Measurements from ENCODE around the gene GNB2. TPM values are rescaled to one million over a fixed set of nuclear protein-coding genes. Genes with fewer than 3 reads are reported as not detected.

The GNB2 gene
- total and polyA plus RNA-seq, 2 of the 13 experiments (the other 11 are each of a cell fraction or from before 2014, with no cell fraction given) = 48.3 to 67.1 TPM

DNA sequence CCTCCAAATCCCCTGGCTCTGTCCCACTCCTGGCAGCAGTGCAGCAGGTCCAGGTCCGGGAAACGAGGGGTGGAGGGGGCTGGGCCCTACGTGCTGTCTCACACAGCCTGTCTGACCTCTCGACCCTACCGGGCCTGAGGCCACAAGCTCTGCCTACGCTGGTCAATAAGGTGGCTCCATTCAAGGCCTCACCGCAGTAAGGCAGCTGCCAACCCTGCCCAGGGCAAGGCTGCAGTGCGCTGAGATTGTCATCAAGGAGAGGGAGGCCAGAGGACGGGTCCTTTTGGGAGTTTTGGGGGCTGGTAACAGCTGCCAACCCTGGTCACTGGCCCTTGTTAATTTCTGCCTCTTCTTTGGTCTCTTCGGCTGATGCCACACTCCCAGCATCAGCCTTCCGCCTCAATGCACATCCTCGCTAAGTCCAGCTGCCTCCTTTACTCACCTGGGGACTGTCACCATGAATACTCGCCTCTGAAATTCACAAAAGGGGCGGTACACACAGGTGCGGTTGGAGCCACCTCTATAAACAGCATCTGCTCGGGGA, 50.3 kb downstream of the GNB2 start (continued):
- TF ChIP-seq SP5 (CRISPR knock-in tag; IDR thresholded peaks at IDR 0.05; ENCODE audit: borderline replicate concordance, low read depth) (peak; percentile 80; the same call in 1 of the 2 replicates), FOXP1 (IDR thresholded peaks at IDR 0.05) (no peak), FOXP1 (CRISPR knock-in tag; IDR thresholded peaks at IDR 0.05) (peak; percentile 55; the same call in 1 of the 2 replicates), CBX2 (IDR thresholded peaks at IDR 0.05; ENCODE audit: low read depth, low read length) (no peak), CBX2 (CRISPR knock-in tag; IDR thresholded peaks at IDR 0.05; ENCODE audit: low read depth) (no peak), ZNF564 (CRISPR knock-in tag; IDR thresholded peaks at IDR 0.05) (no peak), RFX3 (CRISPR knock-in tag; IDR thresholded peaks at IDR 0.05) (no peak), ZNF337 (CRISPR knock-in tag; IDR thresholded peaks at IDR 0.05; ENCODE audit: borderline replicate concordance, low read depth) (peak; percentile 90; the same call in 1 of the 2 replicates), KLF16 (CRISPR knock-in tag; IDR thresholded peaks at IDR 0.05) (no peak), ZNF746 (CRISPR knock-in tag; IDR thresholded peaks at IDR 0.05) (no peak), ISX (CRISPR knock-in tag; conservative IDR thresholded peaks at IDR 0.05) (no peak)
- TF ChIP-seq, protein P1, sequence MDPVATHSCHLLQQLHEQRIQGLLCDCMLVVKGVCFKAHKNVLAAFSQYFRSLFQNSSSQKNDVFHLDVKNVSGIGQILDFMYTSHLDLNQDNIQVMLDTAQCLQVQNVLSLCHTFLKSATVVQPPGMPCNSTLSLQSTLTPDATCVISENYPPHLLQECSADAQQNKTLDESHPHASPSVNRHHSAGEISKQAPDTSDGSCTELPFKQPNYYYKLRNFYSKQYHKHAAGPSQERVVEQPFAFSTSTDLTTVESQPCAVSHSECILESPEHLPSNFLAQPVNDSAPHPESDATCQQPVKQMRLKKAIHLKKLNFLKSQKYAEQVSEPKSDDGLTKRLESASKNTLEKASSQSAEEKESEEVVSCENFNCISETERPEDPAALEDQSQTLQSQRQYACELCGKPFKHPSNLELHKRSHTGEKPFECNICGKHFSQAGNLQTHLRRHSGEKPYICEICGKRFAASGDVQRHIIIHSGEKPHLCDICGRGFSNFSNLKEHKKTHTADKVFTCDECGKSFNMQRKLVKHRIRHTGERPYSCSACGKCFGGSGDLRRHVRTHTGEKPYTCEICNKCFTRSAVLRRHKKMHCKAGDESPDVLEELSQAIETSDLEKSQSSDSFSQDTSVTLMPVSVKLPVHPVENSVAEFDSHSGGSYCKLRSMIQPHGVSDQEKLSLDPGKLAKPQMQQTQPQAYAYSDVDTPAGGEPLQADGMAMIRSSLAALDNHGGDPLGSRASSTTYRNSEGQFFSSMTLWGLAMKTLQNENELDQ (CRISPR knock-in tag; IDR thresholded peaks at IDR 0.05; ENCODE audit: borderline replicate concordance) = no peak
- TF ChIP-seq, protein P2, sequence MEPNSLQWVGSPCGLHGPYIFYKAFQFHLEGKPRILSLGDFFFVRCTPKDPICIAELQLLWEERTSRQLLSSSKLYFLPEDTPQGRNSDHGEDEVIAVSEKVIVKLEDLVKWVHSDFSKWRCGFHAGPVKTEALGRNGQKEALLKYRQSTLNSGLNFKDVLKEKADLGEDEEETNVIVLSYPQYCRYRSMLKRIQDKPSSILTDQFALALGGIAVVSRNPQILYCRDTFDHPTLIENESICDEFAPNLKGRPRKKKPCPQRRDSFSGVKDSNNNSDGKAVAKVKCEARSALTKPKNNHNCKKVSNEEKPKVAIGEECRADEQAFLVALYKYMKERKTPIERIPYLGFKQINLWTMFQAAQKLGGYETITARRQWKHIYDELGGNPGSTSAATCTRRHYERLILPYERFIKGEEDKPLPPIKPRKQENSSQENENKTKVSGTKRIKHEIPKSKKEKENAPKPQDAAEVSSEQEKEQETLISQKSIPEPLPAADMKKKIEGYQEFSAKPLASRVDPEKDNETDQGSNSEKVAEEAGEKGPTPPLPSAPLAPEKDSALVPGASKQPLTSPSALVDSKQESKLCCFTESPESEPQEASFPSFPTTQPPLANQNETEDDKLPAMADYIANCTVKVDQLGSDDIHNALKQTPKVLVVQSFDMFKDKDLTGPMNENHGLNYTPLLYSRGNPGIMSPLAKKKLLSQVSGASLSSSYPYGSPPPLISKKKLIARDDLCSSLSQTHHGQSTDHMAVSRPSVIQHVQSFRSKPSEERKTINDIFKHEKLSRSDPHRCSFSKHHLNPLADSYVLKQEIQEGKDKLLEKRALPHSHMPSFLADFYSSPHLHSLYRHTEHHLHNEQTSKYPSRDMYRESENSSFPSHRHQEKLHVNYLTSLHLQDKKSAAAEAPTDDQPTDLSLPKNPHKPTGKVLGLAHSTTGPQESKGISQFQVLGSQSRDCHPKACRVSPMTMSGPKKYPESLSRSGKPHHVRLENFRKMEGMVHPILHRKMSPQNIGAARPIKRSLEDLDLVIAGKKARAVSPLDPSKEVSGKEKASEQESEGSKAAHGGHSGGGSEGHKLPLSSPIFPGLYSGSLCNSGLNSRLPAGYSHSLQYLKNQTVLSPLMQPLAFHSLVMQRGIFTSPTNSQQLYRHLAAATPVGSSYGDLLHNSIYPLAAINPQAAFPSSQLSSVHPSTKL (CRISPR knock-in tag; IDR thresholded peaks at IDR 0.05) = peak; percentile 84
- TF ChIP-seq, protein P3, sequence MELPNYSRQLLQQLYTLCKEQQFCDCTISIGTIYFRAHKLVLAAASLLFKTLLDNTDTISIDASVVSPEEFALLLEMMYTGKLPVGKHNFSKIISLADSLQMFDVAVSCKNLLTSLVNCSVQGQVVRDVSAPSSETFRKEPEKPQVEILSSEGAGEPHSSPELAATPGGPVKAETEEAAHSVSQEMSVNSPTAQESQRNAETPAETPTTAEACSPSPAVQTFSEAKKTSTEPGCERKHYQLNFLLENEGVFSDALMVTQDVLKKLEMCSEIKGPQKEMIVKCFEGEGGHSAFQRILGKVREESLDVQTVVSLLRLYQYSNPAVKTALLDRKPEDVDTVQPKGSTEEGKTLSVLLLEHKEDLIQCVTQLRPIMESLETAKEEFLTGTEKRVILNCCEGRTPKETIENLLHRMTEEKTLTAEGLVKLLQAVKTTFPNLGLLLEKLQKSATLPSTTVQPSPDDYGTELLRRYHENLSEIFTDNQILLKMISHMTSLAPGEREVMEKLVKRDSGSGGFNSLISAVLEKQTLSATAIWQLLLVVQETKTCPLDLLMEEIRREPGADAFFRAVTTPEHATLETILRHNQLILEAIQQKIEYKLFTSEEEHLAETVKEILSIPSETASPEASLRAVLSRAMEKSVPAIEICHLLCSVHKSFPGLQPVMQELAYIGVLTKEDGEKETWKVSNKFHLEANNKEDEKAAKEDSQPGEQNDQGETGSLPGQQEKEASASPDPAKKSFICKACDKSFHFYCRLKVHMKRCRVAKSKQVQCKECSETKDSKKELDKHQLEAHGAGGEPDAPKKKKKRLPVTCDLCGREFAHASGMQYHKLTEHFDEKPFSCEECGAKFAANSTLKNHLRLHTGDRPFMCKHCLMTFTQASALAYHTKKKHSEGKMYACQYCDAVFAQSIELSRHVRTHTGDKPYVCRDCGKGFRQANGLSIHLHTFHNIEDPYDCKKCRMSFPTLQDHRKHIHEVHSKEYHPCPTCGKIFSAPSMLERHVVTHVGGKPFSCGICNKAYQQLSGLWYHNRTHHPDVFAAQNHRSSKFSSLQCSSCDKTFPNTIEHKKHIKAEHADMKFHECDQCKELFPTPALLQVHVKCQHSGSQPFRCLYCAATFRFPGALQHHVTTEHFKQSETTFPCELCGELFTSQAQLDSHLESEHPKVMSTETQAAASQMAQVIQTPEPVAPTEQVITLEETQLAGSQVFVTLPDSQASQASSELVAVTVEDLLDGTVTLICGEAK (IDR thresholded peaks at IDR 0.05) = no peak
- TF ChIP-seq, protein P3 (CRISPR knock-in tag; IDR thresholded peaks at IDR 0.05) = peak; percentile 63
